ENCODE measurements around the gene FAM181A. TPM values are rescaled to one million over a fixed set of nuclear protein-coding genes. Genes with fewer than 3 reads are reported as not detected.

FAM181A gene
- total and polyA plus RNA-seq, 2 donors (not counting 1 experiment from before 2014, with no cell fraction given) = not detected

DNA sequence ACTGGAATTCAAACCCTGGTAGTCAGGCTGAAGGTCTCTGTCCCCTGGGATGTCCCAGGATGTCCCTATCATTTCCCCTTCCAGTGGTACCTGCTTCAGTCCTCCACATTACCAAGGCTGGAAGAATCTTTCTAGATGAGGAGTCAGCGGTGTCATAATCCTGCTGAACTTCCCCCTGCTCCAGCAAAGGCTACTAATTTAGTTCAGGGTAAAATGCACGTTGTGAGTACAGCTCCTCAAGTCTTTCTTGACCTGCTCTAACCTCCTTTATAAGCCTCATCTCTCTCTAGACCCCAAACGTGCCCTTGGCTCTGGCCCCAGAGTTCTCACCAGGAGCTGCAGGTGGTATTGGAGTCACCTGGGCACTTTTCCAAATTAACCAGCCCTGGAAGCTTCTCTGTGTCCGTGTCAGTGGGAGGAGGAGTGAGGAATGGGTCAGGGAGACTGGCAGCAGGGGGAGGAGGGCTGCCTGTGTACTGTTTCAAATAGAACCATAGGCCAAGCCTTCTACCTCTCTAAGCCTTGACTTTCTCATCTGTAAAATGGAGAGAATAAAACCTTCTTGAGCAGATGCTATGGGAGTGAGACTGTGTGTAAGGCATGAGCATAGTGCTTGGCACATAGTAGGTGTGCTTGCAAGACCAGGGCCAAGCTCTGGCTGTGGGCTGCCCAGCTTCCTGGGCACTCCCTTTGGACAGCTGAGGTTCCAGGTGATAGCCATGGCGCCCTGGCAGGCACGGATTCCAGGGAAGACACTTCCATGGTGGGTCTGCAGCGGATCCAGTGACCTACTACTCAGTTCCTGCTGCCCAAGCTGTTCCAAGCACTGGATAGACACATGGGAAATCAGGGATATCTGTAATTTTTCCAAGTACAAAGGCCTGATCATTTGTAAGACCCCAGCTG lies 24.7 kb downstream of the FAM181A start:
- no peaks in the 10 kb centered on the region for H3K36me3 ChIP-seq (replicated peaks in 1 of 2; ENCODE audit: control extremely low read depth in 1 of 2, control insufficient read depth in 1 of 2, extremely low read depth in 1 of 2, insufficient read depth in 2 of 2, low read length in 1 of 2)
- H3K27me3 ChIP-seq (replicated peaks in 1 of 4; ENCODE audit: control extremely low read depth in 1 of 4, control insufficient read depth in 3 of 4, insufficient read depth in 4 of 4, low read length in 3 of 4) = no peaks in the 10 kb centered on the region
- Mint-ChIP-seq H3K27ac (no peak overlapping the region), H3K4me1 (peaks cover 38% of the 10 kb centered on the region), H3K27me3 (no peaks in the 10 kb centered on the region), H3K9me3 (ENCODE audit: insufficient read depth) (no peaks in the 10 kb centered on the region), H3K4me3 (no peak overlapping the region)
- TF ChIP-seq, protein P1, sequence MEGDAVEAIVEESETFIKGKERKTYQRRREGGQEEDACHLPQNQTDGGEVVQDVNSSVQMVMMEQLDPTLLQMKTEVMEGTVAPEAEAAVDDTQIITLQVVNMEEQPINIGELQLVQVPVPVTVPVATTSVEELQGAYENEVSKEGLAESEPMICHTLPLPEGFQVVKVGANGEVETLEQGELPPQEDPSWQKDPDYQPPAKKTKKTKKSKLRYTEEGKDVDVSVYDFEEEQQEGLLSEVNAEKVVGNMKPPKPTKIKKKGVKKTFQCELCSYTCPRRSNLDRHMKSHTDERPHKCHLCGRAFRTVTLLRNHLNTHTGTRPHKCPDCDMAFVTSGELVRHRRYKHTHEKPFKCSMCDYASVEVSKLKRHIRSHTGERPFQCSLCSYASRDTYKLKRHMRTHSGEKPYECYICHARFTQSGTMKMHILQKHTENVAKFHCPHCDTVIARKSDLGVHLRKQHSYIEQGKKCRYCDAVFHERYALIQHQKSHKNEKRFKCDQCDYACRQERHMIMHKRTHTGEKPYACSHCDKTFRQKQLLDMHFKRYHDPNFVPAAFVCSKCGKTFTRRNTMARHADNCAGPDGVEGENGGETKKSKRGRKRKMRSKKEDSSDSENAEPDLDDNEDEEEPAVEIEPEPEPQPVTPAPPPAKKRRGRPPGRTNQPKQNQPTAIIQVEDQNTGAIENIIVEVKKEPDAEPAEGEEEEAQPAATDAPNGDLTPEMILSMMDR (IDR thresholded peaks at IDR 0.05) = no peak
- no peak for TF ChIP-seq EZH2 (IDR thresholded peaks at IDR 0.05; ENCODE audit: borderline replicate concordance, insufficient read depth, low read depth, low read length, poor library complexity, severe bottlenecking)
- H3K9me3 ChIP-seq (ENCODE audit: control extremely low read depth in 1 of 3, control insufficient read depth in 2 of 3, insufficient read depth in 1 of 3, low read length in 2 of 3) = no peaks in the 10 kb centered on the region
- DNase-seq = no peak
- no peak for ATAC-seq (ENCODE audit: low read depth)
- H3K9ac ChIP-seq (ENCODE audit: low read length) = no peak overlapping the region
- ChIA-PET CTCF (interaction anchor here (0.9 to 37.7 kb wide), 4 partner anchors 9 to 185 kb away, joined by 3 to 1036 read pairs (median 520); partner anchors contain the start of gene ASB2), POLR2A (interaction anchor here (0.6 to 1.4 kb wide), 3 partner anchors 12 to 726 kb away, joined by 3 to 6 read pairs (median 3); no protein-coding TSS in a partner anchor)
- H4K20me1 ChIP-seq (ENCODE audit: control insufficient read depth, insufficient read depth, low read length, poor library complexity, severe bottlenecking) = no peaks in the 10 kb centered on the region
- intact Hi-C loops (cut with micrococcal nuclease) = no loop called here
- H3K4me1 ChIP-seq (ENCODE audit: control insufficient read depth in 2 of 2, insufficient read depth in 2 of 2, low read length in 2 of 2) = peaks cover 32 to 41% of the 10 kb centered on the region in 2 donors
- no peak overlapping the region for H3K27ac ChIP-seq (ENCODE audit: low read length in 2 of 2)
- no peak overlapping the region for H2AFZ ChIP-seq (ENCODE audit: insufficient read depth, low read depth, low read length, poor library complexity, severe bottlenecking)
- peaks cover 4% of the 10 kb centered on the region for H3K79me2 ChIP-seq (ENCODE audit: control insufficient read depth, insufficient read depth, low read length)
- H3K4me2 ChIP-seq (replicated peaks; ENCODE audit: low read depth, low read length, poor library complexity, severe bottlenecking) = no peak overlapping the region
- H3K4me3 ChIP-seq (ENCODE audit: control extremely low read depth in 1 of 5, extremely low read depth in 1 of 5, insufficient read depth in 1 of 5, low read depth in 2 of 5, low read length in 4 of 5) = no peak overlapping the region
- WGBS (ENCODE audit: insufficient coverage) = 88% methylated on average over 5 of the region's 7 CpGs

DNA sequence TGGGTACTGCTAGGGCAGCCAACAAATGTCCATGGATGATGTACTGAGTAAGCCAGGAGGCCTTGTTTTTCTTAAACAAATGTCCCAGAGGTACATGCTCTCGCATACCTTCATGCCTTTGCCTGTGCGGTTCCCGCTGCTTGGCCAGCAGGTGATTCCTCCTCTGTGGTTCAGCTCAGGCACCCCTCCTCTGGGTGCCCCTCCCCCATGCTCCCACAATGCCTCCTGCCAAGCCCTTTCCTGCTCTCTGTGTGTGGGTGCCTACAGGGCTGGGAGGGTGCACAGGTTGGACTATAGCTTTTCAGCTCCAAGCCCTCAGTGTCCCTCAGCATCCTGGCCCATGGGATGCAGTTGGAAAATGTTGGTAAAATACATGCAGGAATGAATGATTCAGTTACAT lies 25.7 kb downstream of the FAM181A start:
- TF ChIP-seq EZH2 (IDR thresholded peaks at IDR 0.05; ENCODE audit: borderline replicate concordance, insufficient read depth, low read depth, low read length, poor library complexity, severe bottlenecking) = no peak
- Histone ChIP-seq H3K27me3 (replicated peaks in 1 of 4; ENCODE audit: control extremely low read depth in 1 of 4, control insufficient read depth in 3 of 4, insufficient read depth in 4 of 4, low read length in 3 of 4) (no peaks in the 10 kb centered on the region), H3K4me3 (ENCODE audit: control extremely low read depth in 1 of 5, extremely low read depth in 1 of 5, insufficient read depth in 1 of 5, low read depth in 2 of 5, low read length in 4 of 5) (no peak overlapping the region), H3K27ac (ENCODE audit: low read length in 2 of 2) (no peak overlapping the region), H3K79me2 (ENCODE audit: control insufficient read depth, insufficient read depth, low read length) (peaks cover 4% of the 10 kb centered on the region), H3K9ac (ENCODE audit: low read length) (no peak overlapping the region), H3K4me2 (replicated peaks; ENCODE audit: low read depth, low read length, poor library complexity, severe bottlenecking) (no peak overlapping the region), H2AFZ (ENCODE audit: insufficient read depth, low read depth, low read length, poor library complexity, severe bottlenecking) (no peak overlapping the region), H3K36me3 (replicated peaks in 1 of 2; ENCODE audit: control extremely low read depth in 1 of 2, control insufficient read depth in 1 of 2, extremely low read depth in 1 of 2, insufficient read depth in 2 of 2, low read length in 1 of 2) (no peaks in the 10 kb centered on the region), H3K4me1 (ENCODE audit: control insufficient read depth in 2 of 2, insufficient read depth in 2 of 2, low read length in 2 of 2) (peaks cover 42 to 51% of the 10 kb centered on the region in 2 donors), H4K20me1 (ENCODE audit: control insufficient read depth, insufficient read depth, low read length, poor library complexity, severe bottlenecking) (no peaks in the 10 kb centered on the region), H3K9me3 (ENCODE audit: control extremely low read depth in 1 of 3, control insufficient read depth in 2 of 3, insufficient read depth in 1 of 3, low read length in 2 of 3) (no peaks in the 10 kb centered on the region)
- no peaks in the 10 kb centered on the region for H3K9me3 Mint-ChIP-seq (ENCODE audit: insufficient read depth)
- peak overlapping the region; percentile 5 for H3K27ac Mint-ChIP-seq
- CTCF ChIA-PET = interaction anchor here (0.9 to 37.7 kb wide), 3 partner anchors 10 to 48 kb away, joined by 3 to 1036 read pairs (median 1036); partner anchors contain the start of gene ASB2
- whole genome bisulfite sequencing (ENCODE audit: insufficient coverage) = 59% methylated on average over 3 of the region's 3 CpGs
- DNase-seq = no peak
- no peak overlapping the region for H3K4me3 Mint-ChIP-seq
- no peak for ATAC-seq (ENCODE audit: low read depth)
- H3K4me1 Mint-ChIP-seq = peaks cover 47% of the 10 kb centered on the region
- intact Hi-C loops (cut with micrococcal nuclease) = no loop called here
- H3K27me3 Mint-ChIP-seq = no peaks in the 10 kb centered on the region
- POLR2A ChIA-PET = interaction anchor here (0.6 to 1.4 kb wide), 3 partner anchors 13 to 726 kb away, joined by 3 to 6 read pairs (median 3); no protein-coding TSS in a partner anchor
